ENCODE results near the gene PIEZO2. TPM values are rescaled to one million over a fixed set of nuclear protein-coding genes. Genes with fewer than 3 reads are reported as not detected.
"Not testable (repeated sequence)": the region's sequence is repeated elsewhere in the genome, so short reads cannot be mapped to it uniquely, and the experiment has no call there.

The PIEZO2 gene
- 87.2 TPM for polyA plus RNA-seq (2013, experiment 1 of 2)
- polyA plus RNA-seq (2013, experiment 2 of 2) = 82.9 TPM

DNA sequence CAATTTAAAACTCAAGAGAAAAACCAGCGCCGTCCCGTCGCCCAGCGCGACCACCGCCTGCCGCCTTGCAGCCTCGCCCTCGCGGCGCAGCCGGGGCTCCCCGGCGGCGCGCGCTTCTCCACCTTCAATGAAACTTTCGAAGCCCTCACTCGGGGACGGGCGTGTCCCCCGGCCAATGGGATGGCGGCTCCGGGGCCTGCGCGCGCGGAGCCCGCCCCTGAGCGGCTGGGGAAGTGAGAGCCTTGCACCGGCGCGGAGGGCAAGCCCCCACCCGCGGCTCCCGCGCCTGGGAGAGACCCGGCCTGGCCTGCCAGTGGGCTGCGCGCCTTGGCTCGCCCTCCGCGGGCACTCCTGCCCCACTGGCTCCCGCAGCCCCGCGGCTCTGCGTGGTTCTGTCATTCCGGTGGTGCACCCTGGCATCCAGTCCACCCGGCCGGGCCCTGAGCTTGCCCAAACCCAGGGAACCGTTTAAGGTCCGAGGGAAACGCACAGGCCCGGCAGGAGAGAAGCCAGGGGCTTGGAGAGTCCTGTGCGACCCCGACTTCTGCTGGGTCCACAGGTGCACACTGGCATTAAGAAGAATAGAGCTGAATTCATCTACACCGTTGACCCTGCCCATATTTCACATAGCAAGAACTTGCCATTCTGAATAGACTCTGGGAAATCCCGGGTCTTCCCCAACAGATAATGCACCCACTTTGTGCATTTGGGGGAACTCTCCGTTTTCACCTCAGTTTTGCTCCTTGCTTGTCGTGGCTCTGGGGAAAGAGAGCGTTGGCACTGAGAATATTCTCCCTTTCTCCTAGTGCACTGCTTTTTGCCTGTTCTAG is at the start of gene PIEZO2:
Gene PIEZO2 (minus strand): TSS at position 129 of the 830 bp plus-strand sequence. CDS start 981 bp downstream, outside the sequence.
- no peak within 1 kb of the TSS for H2BK5ac ChIP-seq (ENCODE audit: low read depth, low read length, poor library complexity, severe bottlenecking)
- no peaks in the 10 kb centered on the region for H3K9me3 ChIP-seq (ENCODE audit: control insufficient read depth, low read length)
- WGBS = 6% methylated on average over 61 of the region's 62 CpGs
- H2AK5ac ChIP-seq (ENCODE audit: low read length, severe bottlenecking) = no peak within 1 kb of the TSS
- peak within 1 kb of the TSS; percentile 89 for H4K91ac ChIP-seq (ENCODE audit: low read length)
- peak within 1 kb of the TSS; percentile 98 for H2BK15ac ChIP-seq (ENCODE audit: low read depth, poor library complexity, severe bottlenecking)
- H3K9ac ChIP-seq (ENCODE audit: low read length) = no peak within 1 kb of the TSS
- no peak within 1 kb of the TSS for H3K27ac ChIP-seq (ENCODE audit: low read length, poor library complexity, severe bottlenecking)
- peak within 1 kb of the TSS; percentile 97 to 100 for H3K23ac ChIP-seq (ENCODE audit: low read length in 2 of 2)
- peak within 1 kb of the TSS; percentile 58 to 67 for H3K4me3 ChIP-seq (ENCODE audit: insufficient read depth in 1 of 2, low read depth in 1 of 2, low read length in 2 of 2)
- peak within 1 kb of the TSS; percentile 83 for H2BK120ac ChIP-seq (ENCODE audit: low read depth, low read length)
- peak within 1 kb of the TSS; percentile 92 for H3K4ac ChIP-seq (ENCODE audit: low read depth in 1 of 2, low read length in 2 of 2)
- peaks cover 7% of the 10 kb centered on the region for H3K79me1 ChIP-seq (replicated peaks; ENCODE audit: low read length, poor library complexity, severe bottlenecking)
- peak; percentile 86 for DNase-seq
- H3K18ac ChIP-seq (ENCODE audit: low read depth in 1 of 2, low read length in 2 of 2) = peak within 1 kb of the TSS; percentile 91 to 96
- H4K8ac ChIP-seq (ENCODE audit: low read length) = peak within 1 kb of the TSS; percentile 90
- H3K27me3 ChIP-seq (ENCODE audit: control insufficient read depth in 1 of 2, insufficient read depth in 1 of 2, low read length in 2 of 2) = peaks cover 31 to 66% of the 10 kb centered on the region in 2 experiments
- peak within 1 kb of the TSS; percentile 97 for H3K4me2 ChIP-seq (ENCODE audit: low read length, poor library complexity, severe bottlenecking)
- peak within 1 kb of the TSS; percentile 41 to 99 for H3K14ac ChIP-seq (ENCODE audit: low read length in 2 of 2)
- peak within 1 kb of the TSS; percentile 59 for H2AFZ ChIP-seq (ENCODE audit: low read depth, low read length)
- peaks cover 0 to 5% of the 10 kb centered on the region in 2 experiments for H3K36me3 ChIP-seq (ENCODE audit: control insufficient read depth in 1 of 2, insufficient read depth in 2 of 2, low read depth in 1 of 2, low read length in 2 of 2)
- peaks cover 34% of the 10 kb centered on the region for H3K4me1 ChIP-seq (ENCODE audit: control insufficient read depth, insufficient read depth, low read depth, low read length)
- H2BK12ac ChIP-seq (ENCODE audit: low read length in 2 of 2) = peak within 1 kb of the TSS; percentile 94 to 98

- Histone ChIP-seq H2BK12ac (ENCODE audit: low read length in 2 of 2) (no peak overlapping the region), H3K4me3 (ENCODE audit: insufficient read depth in 1 of 2, low read depth in 1 of 2, low read length in 2 of 2) (no peak overlapping the region), H3K14ac (ENCODE audit: low read length in 2 of 2) (no peak overlapping the region), H2BK120ac (ENCODE audit: low read depth, low read length) (no peak overlapping the region), H2AK5ac (ENCODE audit: low read length, severe bottlenecking) (no peak overlapping the region), H3K18ac (ENCODE audit: low read depth in 1 of 2, low read length in 2 of 2) (no peak overlapping the region), H4K91ac (ENCODE audit: low read length) (no peak overlapping the region), H3K27me3 (ENCODE audit: control insufficient read depth in 1 of 2, insufficient read depth in 1 of 2, low read length in 2 of 2) (no peaks in the 10 kb centered on the region), H3K4ac (ENCODE audit: low read depth in 1 of 2, low read length in 2 of 2) (no peak overlapping the region), H3K4me1 (ENCODE audit: control insufficient read depth, insufficient read depth, low read depth, low read length) (peaks cover 3% of the 10 kb centered on the region), H2BK15ac (ENCODE audit: low read depth, poor library complexity, severe bottlenecking) (no peak overlapping the region), H4K8ac (ENCODE audit: low read length) (no peak overlapping the region), H3K9me3 (ENCODE audit: control insufficient read depth, low read length) (no peaks in the 10 kb centered on the region), H2BK5ac (ENCODE audit: low read depth, low read length, poor library complexity, severe bottlenecking) (no peak overlapping the region), H3K27ac (ENCODE audit: low read length, poor library complexity, severe bottlenecking) (no peak overlapping the region), H3K4me2 (ENCODE audit: low read length, poor library complexity, severe bottlenecking) (no peak overlapping the region), H3K9ac (ENCODE audit: low read length) (no peak overlapping the region), H2AFZ (ENCODE audit: low read depth, low read length) (no peak overlapping the region), H3K23ac (ENCODE audit: low read length in 2 of 2) (no peak overlapping the region), H3K79me1 (replicated peaks; ENCODE audit: low read length, poor library complexity, severe bottlenecking) (no peaks in the 10 kb centered on the region), H3K36me3 (ENCODE audit: control insufficient read depth in 1 of 2, insufficient read depth in 2 of 2, low read depth in 1 of 2, low read length in 2 of 2) (no peaks in the 10 kb centered on the region)
- 94% methylated on average over 2 of the region's 2 CpGs for WGBS
- no peak for DNase-seq
Measured at GRCh38 chr18:11183637-11184036, 34.3 kb upstream of the PIEZO2 start.

DNA sequence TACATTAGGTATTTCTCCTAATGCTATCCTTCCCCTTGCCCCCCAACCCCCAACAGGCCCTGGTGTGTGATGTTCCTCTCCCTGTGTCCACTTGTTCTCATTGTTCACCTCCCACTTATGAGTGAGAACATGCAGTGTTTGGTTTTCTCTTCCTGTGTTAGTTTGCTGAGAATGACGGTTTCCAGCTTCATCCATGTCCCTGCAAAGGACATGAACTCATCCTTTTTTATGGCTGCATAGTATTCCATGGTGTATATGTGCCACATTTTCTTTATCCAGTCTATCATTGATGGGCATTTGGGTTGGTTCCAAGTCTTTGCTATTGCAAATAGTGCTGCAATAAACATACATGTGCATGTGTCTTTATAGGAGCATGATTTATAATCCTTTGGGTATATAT is 32.3 kb upstream of the PIEZO2 start:
- H2AK5ac ChIP-seq (ENCODE audit: low read length, severe bottlenecking); DNase-seq; H2AFZ ChIP-seq (ENCODE audit: low read depth, low read length); H3K23ac ChIP-seq (ENCODE audit: low read length in 2 of 2); H3K4me1 ChIP-seq (ENCODE audit: control insufficient read depth, insufficient read depth, low read depth, low read length); H3K4me3 ChIP-seq (ENCODE audit: insufficient read depth in 1 of 2, low read depth in 1 of 2, low read length in 2 of 2); H4K8ac ChIP-seq (ENCODE audit: low read length); H3K79me1 ChIP-seq (replicated peaks; ENCODE audit: low read length, poor library complexity, severe bottlenecking); H3K18ac ChIP-seq (ENCODE audit: low read depth in 1 of 2, low read length in 2 of 2); H3K9ac ChIP-seq (ENCODE audit: low read length); H2BK120ac ChIP-seq (ENCODE audit: low read depth, low read length); H3K27me3 ChIP-seq (ENCODE audit: control insufficient read depth in 1 of 2, insufficient read depth in 1 of 2, low read length in 2 of 2); H3K4me2 ChIP-seq (ENCODE audit: low read length, poor library complexity, severe bottlenecking); H2BK5ac ChIP-seq (ENCODE audit: low read depth, low read length, poor library complexity, severe bottlenecking); H3K9me3 ChIP-seq (ENCODE audit: control insufficient read depth, low read length); H3K27ac ChIP-seq (ENCODE audit: low read length, poor library complexity, severe bottlenecking); H3K14ac ChIP-seq (ENCODE audit: low read length in 2 of 2); H2BK12ac ChIP-seq (ENCODE audit: low read length in 2 of 2); H3K4ac ChIP-seq (ENCODE audit: low read depth in 1 of 2, low read length in 2 of 2); H4K91ac ChIP-seq (ENCODE audit: low read length); H3K36me3 ChIP-seq (ENCODE audit: control insufficient read depth in 1 of 2, insufficient read depth in 2 of 2, low read depth in 1 of 2, low read length in 2 of 2); H2BK15ac ChIP-seq (ENCODE audit: low read depth, poor library complexity, severe bottlenecking): not testable (repeated sequence)
- no CpG with 5 or more reads among the region's 1 CpG for WGBS

DNA sequence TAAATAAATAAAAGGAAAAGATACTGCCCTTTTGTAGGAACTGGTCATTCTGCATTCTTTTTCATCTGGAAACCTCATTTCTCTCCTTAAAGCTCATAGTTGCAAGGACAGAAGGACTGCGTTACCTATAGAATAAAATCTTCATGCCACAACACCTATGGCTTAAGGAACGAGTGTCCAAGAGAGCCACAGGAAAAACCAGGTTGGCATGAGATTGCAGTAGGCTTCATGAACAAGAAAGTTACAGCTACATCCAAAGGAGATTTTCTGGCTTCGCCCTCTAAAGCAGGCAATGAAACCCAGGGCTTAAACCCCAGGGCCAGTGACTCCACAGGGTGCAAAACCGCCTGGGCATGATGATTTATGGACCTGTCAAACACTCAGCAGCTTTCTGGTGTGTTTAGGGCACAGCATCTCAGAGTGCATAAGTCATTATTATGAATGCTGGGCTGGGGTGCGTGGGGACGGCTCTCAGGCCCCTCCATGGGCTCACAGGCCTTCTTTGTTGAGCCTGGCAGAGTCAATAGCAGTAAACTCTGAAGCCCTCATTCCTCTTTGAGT is 30.7 kb upstream of the PIEZO2 start:
- no peak overlapping the region for H3K4me2 ChIP-seq (ENCODE audit: low read length, poor library complexity, severe bottlenecking)
- H3K79me1 ChIP-seq (replicated peaks; ENCODE audit: low read length, poor library complexity, severe bottlenecking) = no peaks in the 10 kb centered on the region
- no peak overlapping the region for H4K91ac ChIP-seq (ENCODE audit: low read length)
- no peak overlapping the region for H3K23ac ChIP-seq (ENCODE audit: low read length in 2 of 2)
- H3K4ac ChIP-seq (ENCODE audit: low read depth in 1 of 2, low read length in 2 of 2) = no peak overlapping the region
- H3K27ac ChIP-seq (ENCODE audit: low read length, poor library complexity, severe bottlenecking) = no peak overlapping the region
- no peak overlapping the region for H2BK120ac ChIP-seq (ENCODE audit: low read depth, low read length)
- no peak overlapping the region for H3K4me3 ChIP-seq (ENCODE audit: insufficient read depth in 1 of 2, low read depth in 1 of 2, low read length in 2 of 2)
- DNase-seq = no peak
- H3K14ac ChIP-seq (ENCODE audit: low read length in 2 of 2) = no peak overlapping the region
- no peak overlapping the region for H2BK15ac ChIP-seq (ENCODE audit: low read depth, poor library complexity, severe bottlenecking)
- peaks cover 10% of the 10 kb centered on the region for H3K4me1 ChIP-seq (ENCODE audit: control insufficient read depth, insufficient read depth, low read depth, low read length)
- no peak overlapping the region for H4K8ac ChIP-seq (ENCODE audit: low read length)
- WGBS = 93% methylated on average over 6 of the region's 6 CpGs
- H3K9me3 ChIP-seq (ENCODE audit: control insufficient read depth, low read length) = no peaks in the 10 kb centered on the region
- H2AFZ ChIP-seq (ENCODE audit: low read depth, low read length) = no peak overlapping the region
- H2AK5ac ChIP-seq (ENCODE audit: low read length, severe bottlenecking) = no peak overlapping the region
- no peak overlapping the region for H2BK5ac ChIP-seq (ENCODE audit: low read depth, low read length, poor library complexity, severe bottlenecking)
- H3K9ac ChIP-seq (ENCODE audit: low read length) = no peak overlapping the region
- H3K36me3 ChIP-seq (ENCODE audit: control insufficient read depth in 1 of 2, insufficient read depth in 2 of 2, low read depth in 1 of 2, low read length in 2 of 2) = no peaks in the 10 kb centered on the region
- no peak overlapping the region for H3K18ac ChIP-seq (ENCODE audit: low read depth in 1 of 2, low read length in 2 of 2)
- H3K27me3 ChIP-seq (ENCODE audit: control insufficient read depth in 1 of 2, insufficient read depth in 1 of 2, low read length in 2 of 2) = no peaks in the 10 kb centered on the region
- no peak overlapping the region for H2BK12ac ChIP-seq (ENCODE audit: low read length in 2 of 2)

Data from mesenchymal stem cell (in vitro differentiated cells and primary cell).